Neutrophil (primary cell): Measurements from ENCODE around the gene TK1.
A peak's percentile ranks its signal among the peaks of the same experiment; 100 is the strongest.

ENCODE experiments used
- H3K27ac ChIP-seq: fragments of 200-600 bp; sonication (generic); 2 replicates; pipeline ENCODE4 v1.5.1; 2016; ENCODE audit warnings: mild to moderate bottlenecking, moderate library complexity
- H3K27me3 ChIP-seq: fragments of 200-600 bp; sonication (generic); 2 replicates; pipeline ENCODE4 v1.6.0; 2016; ENCODE audit warnings: mild to moderate bottlenecking
- H3K36me3 ChIP-seq: fragments of 200-600 bp; sonication (generic); 2 replicates; pipeline ENCODE4 v1.5.1; 2017
- H3K4me1 ChIP-seq, 2 experiments: fragments of 200-600 bp in 1 of 2; sonication (generic) in 1 of 2; 1 replicate in 1 of 2; 2 replicates in 1 of 2; pipeline versions ENCODE4 v1.5.1 to v1.6.1; 2013 to 2016; ENCODE audit warnings: low read depth in 1 of 2, low read length in 1 of 2, mild to moderate bottlenecking in 1 of 2, moderate library complexity in 1 of 2; ENCODE audit not compliant: control insufficient read depth in 1 of 2, insufficient read depth in 1 of 2
- H3K4me3 ChIP-seq, 2 experiments: fragments of 200-600 bp in 1 of 2; sonication (generic) in 1 of 2; 1 replicate in 1 of 2; 2 replicates in 1 of 2; pipeline ENCODE4 v1.5.1; 2013 to 2016; ENCODE audit warnings: low read depth in 1 of 2, low read length in 1 of 2, mild to moderate bottlenecking in 1 of 2, moderate library complexity in 1 of 2
- H3K9me3 ChIP-seq: fragments of 200-600 bp; sonication (generic); 2 replicates; pipeline ENCODE4 v1.5.1; 2016
- TF ChIP-seq, protein P1 (sequence below): fragments of 200-600 bp; sonication (generic); IDR thresholded peaks from 2 replicates; pipeline ENCODE4 v1.5.1; 2016; ENCODE audit warnings: antibody characterized with exemption

Gene TK1

DNA sequence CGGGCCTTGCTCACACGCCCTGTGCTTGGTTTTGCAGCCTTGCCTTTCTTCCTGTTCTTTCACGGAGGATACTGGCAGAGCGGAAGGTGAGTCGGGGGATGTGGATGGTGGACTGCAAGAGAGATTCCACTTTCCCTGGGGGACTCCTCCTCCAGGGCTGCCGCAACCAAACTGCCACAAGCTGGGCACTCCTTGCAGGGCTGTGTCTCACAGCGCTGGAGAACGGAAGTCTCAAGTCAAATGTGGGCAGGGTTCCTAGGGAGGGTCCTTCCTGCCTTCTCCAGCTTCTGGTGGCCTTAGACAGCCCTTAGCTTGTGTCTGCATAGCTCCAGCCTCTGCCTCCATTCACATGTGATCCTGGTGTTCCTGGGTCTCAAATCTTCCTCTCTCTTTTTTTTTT is 15.8 kb upstream of the TK1 start:
- Histone ChIP-seq H3K36me3 (no peaks in the 10 kb centered on the region), H3K4me1 (peaks cover 20 to 21% of the 10 kb centered on the region in 2 experiments), H3K4me3 (no peak overlapping the region), H3K27ac (peak overlapping the region; percentile 11), H3K27me3 (no peaks in the 10 kb centered on the region), H3K9me3 (no peaks in the 10 kb centered on the region)
- TF ChIP-seq, protein P1, sequence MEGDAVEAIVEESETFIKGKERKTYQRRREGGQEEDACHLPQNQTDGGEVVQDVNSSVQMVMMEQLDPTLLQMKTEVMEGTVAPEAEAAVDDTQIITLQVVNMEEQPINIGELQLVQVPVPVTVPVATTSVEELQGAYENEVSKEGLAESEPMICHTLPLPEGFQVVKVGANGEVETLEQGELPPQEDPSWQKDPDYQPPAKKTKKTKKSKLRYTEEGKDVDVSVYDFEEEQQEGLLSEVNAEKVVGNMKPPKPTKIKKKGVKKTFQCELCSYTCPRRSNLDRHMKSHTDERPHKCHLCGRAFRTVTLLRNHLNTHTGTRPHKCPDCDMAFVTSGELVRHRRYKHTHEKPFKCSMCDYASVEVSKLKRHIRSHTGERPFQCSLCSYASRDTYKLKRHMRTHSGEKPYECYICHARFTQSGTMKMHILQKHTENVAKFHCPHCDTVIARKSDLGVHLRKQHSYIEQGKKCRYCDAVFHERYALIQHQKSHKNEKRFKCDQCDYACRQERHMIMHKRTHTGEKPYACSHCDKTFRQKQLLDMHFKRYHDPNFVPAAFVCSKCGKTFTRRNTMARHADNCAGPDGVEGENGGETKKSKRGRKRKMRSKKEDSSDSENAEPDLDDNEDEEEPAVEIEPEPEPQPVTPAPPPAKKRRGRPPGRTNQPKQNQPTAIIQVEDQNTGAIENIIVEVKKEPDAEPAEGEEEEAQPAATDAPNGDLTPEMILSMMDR, result no peak

DNA sequence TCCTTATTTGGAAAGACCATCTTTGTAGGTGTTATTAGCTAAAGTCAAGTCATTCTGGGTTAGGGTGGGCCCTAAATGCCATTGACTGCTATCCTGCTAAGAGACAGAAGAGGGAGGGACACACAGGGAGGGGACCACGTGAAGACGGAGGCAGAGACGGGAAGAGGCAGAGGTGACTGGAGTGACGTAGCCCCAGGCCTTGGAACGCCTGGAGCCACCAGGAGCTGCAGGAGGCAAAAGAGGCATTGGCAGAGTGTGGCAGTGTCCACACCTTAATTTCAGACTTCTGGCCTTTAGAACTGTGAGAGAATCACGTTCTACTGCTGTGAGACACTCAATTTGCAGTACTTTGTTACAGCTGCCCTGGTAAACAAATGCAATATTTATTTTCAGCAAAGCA is 13.6 kb upstream of the TK1 start:
- peak overlapping the region; percentile 97 for H3K27ac ChIP-seq
- H3K27me3 ChIP-seq, result no peaks in the 10 kb centered on the region
- H3K36me3 ChIP-seq, result no peaks in the 10 kb centered on the region
- no peak overlapping the region for H3K4me3 ChIP-seq
- TF ChIP-seq, protein P1, result no peak
- H3K9me3 ChIP-seq, result no peaks in the 10 kb centered on the region
- peaks cover 20 to 23% of the 10 kb centered on the region in 2 experiments for H3K4me1 ChIP-seq

DNA sequence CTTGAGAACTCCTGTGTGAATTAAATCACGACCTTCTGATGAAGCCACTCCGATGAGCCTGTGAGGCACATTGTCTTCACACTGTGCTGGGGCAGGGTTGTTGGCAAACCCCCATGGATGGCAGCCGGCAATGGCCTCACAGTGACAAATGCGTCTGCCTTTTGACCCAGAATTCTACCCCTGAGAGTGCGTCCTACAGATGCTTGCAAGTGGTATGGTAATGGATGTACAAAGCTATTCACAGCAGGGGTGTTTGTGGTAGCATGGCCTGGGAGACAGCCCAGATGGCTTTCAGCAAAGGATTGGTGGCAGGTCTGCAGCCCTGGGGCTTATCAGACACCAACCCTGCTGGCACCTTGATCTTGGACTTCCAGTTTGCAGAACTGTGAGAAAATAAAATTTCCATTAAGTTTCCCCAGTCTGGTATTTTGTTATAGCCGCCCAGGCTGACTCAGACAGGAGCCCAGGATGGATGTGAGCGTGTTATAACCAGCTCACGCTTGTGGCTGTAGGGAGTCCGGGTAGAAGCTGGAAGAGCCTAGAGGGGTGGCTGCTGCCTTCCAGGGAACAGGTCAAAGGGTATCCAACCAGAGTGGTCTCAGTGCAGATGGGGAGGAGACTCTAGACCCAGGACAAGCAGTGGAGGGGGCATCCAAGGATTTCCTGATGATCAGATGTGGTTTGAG is 10.4 kb upstream of the TK1 start:
- Histone ChIP-seq H3K9me3 (no peaks in the 10 kb centered on the region), H3K4me3 (no peak overlapping the region), H3K27ac (peak overlapping the region; percentile 97), H3K4me1 (peaks cover 20 to 23% of the 10 kb centered on the region in 2 experiments), H3K36me3 (no peaks in the 10 kb centered on the region), H3K27me3 (no peaks in the 10 kb centered on the region)
- TF ChIP-seq, protein P1, result no peak

DNA sequence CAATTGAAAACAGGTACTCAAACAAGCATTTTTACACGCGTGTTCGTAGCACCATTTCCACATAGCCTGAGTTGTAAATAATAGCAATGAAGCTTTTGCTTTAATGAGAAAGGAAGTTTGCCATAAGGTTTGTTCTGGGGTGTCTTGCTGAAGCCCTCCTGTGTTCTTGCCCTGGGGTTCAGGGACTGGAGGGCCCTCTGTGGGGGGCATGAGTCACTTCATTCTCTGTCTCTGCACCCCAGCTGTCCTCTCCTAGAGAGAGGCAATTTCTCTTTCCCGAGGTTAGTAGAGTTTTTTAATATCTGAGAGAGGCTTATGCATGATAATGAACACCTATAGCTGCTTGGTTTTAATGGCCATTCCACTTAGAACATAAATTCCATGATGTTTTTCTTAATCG is 9.9 kb upstream of the TK1 start:
- H3K36me3 ChIP-seq, result no peaks in the 10 kb centered on the region
- H3K27me3 ChIP-seq, result no peaks in the 10 kb centered on the region
- TF ChIP-seq, protein P1, result no peak
- no peak overlapping the region for H3K4me3 ChIP-seq
- H3K4me1 ChIP-seq, result peaks cover 20 to 23% of the 10 kb centered on the region in 2 experiments
- peak overlapping the region; percentile 97 for H3K27ac ChIP-seq
- no peaks in the 10 kb centered on the region for H3K9me3 ChIP-seq

DNA sequence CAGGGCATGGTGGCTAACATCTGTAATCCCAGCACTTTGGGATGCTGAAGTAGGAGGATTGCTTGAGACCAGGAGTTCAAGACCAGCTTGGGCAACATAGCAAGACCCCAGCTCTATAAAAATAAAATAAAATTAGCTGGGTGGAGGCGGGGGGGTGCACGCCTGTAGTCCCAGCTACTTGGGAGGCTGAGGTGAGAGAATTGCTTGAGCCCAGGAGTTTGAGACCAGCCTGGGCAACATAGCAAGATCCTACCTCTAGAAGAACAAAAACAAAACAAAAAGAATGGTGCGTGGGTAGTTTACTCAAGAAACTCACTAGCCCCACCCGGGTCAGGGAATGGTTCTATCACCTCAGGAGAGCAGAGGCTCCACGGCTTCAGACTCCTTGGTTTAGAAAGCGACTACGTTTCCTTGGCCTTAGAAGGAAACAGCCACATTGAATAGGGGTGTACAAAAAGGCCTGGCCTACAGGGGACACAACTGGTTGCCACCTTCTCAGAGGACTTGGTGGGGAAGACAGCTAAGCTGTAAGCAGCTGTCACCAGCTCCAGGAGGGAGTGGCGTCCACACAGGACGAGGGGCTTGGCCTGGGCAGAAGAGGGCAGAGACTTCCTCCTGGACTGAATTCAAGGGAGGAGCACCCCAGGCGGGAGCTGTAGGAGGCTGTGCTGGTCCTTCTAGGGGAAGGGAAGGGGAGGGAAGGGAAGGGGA is 716 bp downstream of the TK1 start:
- Histone ChIP-seq H3K9me3 (no peaks in the 10 kb centered on the region), H3K27me3 (no peaks in the 10 kb centered on the region), H3K4me3 (peak overlapping the region; percentile 63 to 77), H3K27ac (peak overlapping the region; percentile 60), H3K4me1 (peaks cover 14% of the 10 kb centered on the region in 2 experiments), H3K36me3 (no peaks in the 10 kb centered on the region)
- TF ChIP-seq, protein P1, result no peak
